Small intestine (tissue), 7 donors: ENCODE data around the gene FUT3. TPM values are rescaled to one million over a fixed set of nuclear protein-coding genes. Genes with fewer than 3 reads are reported as not detected.
"Not testable (repeated sequence)": the region's sequence is repeated elsewhere in the genome, so short reads cannot be mapped to it uniquely, and the experiment has no call there.

Experiments
- DNase-seq, 2 donors: peaks; one replicate each; pipeline versions ENCODE4 v3.0.0 to v3.0.0-alpha.2; 2013
- FAIRE-seq: peaks from 2 replicates; lab custom pipeline; 2012; peaks lifted over from hg19 to GRCh38; lab: Jason Lieb, UNC
- H3K27ac ChIP-seq, 3 donors: one replicate each; pipeline ENCODE4 v1.5.1; 2013; ENCODE audit warnings: low read length in 2 of 3, mild to moderate bottlenecking in 2 of 3, control low read depth in 1 of 3, inconsistent platforms in 1 of 3, low read depth in 1 of 3, moderate library complexity in 1 of 3
- H3K27me3 ChIP-seq, 3 donors: one replicate each; pipeline ENCODE4 v1.6.1; 2013; ENCODE audit warnings: low read length in 3 of 3, inconsistent platforms in 1 of 3; ENCODE audit not compliant: control insufficient read depth in 3 of 3, insufficient read depth in 3 of 3
- H3K36me3 ChIP-seq, 3 donors: one replicate each; pipeline ENCODE4 v1.6.1; 2013; ENCODE audit warnings: low read length in 3 of 3, inconsistent platforms in 1 of 3, low read depth in 1 of 3, mild to moderate bottlenecking in 1 of 3, moderate library complexity in 1 of 3; ENCODE audit not compliant: control insufficient read depth in 3 of 3, insufficient read depth in 2 of 3
- H3K4me1 ChIP-seq, 3 donors: one replicate each; pipeline ENCODE4 v1.6.1; 2013; ENCODE audit warnings: low read length in 2 of 3, inconsistent platforms in 1 of 3, low read depth in 1 of 3, mild to moderate bottlenecking in 1 of 3, moderate library complexity in 1 of 3; ENCODE audit not compliant: control insufficient read depth in 3 of 3, insufficient read depth in 2 of 3
- H3K4me3 ChIP-seq, 3 donors: one replicate each; pipeline ENCODE4 v1.5.1; 2013; ENCODE audit warnings: low read length in 3 of 3, control low read depth in 1 of 3, inconsistent platforms in 1 of 3, low read depth in 1 of 3, mild to moderate bottlenecking in 1 of 3, moderate library complexity in 1 of 3
- H3K9me3 ChIP-seq, 2 donors: one replicate each; pipeline ENCODE4 v1.6.1; 2013; ENCODE audit warnings: low read depth in 1 of 2, low read length in 1 of 2; ENCODE audit not compliant: control insufficient read depth in 2 of 2, insufficient read depth in 1 of 2
- WGBS, 3 donors: extraction: QIAGEN DNeasy Blood & Tissue Kit; methylation state at CpG; one replicate each; pipeline ENCODE4 v1.1.7; 2013; 5-methylcytosine and 5-hydroxymethylcytosine counted together
- polyA plus RNA-seq, 4 donors: library from polyadenylated mRNA; stranded (reverse) in 3 of 4; unstranded in 1 of 4; fragments of 200-250 nt in 3 of 4; fragments of 120-200 nt in 1 of 4; gene quantifications; one replicate each; pipeline versions ENCODE4 v1.2.1 to v1.2.3, GENCODE V29; 2013
- donor health status: healthy with polysubstance abuse.
- donor health status: control.
- donor health status: control.
- donor health status: Bipolar disorder and iron deficiency.
- donor health status: healthy.

The FUT3 gene
- polyA plus RNA-seq, 4 donors = 0.72 to 114 (median 48.6) TPM

GRCh38 chr19:5877882-5878281 lies 26.6 kb upstream of the FUT3 start:
- FAIRE-seq (no peak), DNase-seq (no peak)
- Histone ChIP-seq H3K9me3 (no peaks in the 10 kb centered on the region), H3K4me1 (peaks cover 0 to 23% (median 0%) of the 10 kb centered on the region in 3 donors), H3K27ac (no peak overlapping the region), H3K36me3 (no peaks in the 10 kb centered on the region), H3K4me3 (no peak overlapping the region), H3K27me3 (peaks cover 2 to 8% (median 5%) of the 10 kb centered on the region in 3 donors)
- WGBS, 3 donors = 77 to 84% (median 81%) methylated on average over 9 of the region's 9 CpGs

- Histone ChIP-seq H3K27me3 (peaks cover 2 to 8% (median 5%) of the 10 kb centered on the region in 3 donors), H3K36me3 (no peaks in the 10 kb centered on the region), H3K27ac (no peak overlapping the region), H3K9me3 (no peaks in the 10 kb centered on the region), H3K4me1 (peaks cover 0 to 23% (median 0%) of the 10 kb centered on the region in 3 donors), H3K4me3 (no peak overlapping the region)
- WGBS, 3 donors = 73 to 90% (median 87%) methylated on average over 8 of the region's 8 CpGs
- FAIRE-seq (no peak), DNase-seq (no peak)
These were observed 26.2 kb upstream of the FUT3 start for GRCh38 chr19:5877427-5877826.

- not testable (repeated sequence) for H3K4me3 ChIP-seq, DNase-seq, H3K4me1 ChIP-seq, H3K36me3 ChIP-seq, FAIRE-seq, H3K27ac ChIP-seq, H3K9me3 ChIP-seq, H3K27me3 ChIP-seq
- 79 to 86% (median 85%) methylated on average over 6 to 7 of the region's 7 CpGs for WGBS, 3 donors
These were observed 23.2 kb upstream of the FUT3 start for GRCh38 chr19:5874496-5874895.

GRCh38 chr19:5873617-5874199 lies 22.5 kb upstream of the FUT3 start:
- H3K27ac ChIP-seq = no peak overlapping the region
- WGBS, 3 donors = 85 to 92% (median 88%) methylated on average over 12 of the region's 12 CpGs
- no peaks in the 10 kb centered on the region for H3K27me3 ChIP-seq
- peaks cover 0 to 9% (median 0%) of the 10 kb centered on the region in 3 donors for H3K4me1 ChIP-seq
- H3K4me3 ChIP-seq = no peak overlapping the region
- no peak for DNase-seq
- no peaks in the 10 kb centered on the region for H3K9me3 ChIP-seq
- no peaks in the 10 kb centered on the region for H3K36me3 ChIP-seq
- FAIRE-seq = no peak

- FAIRE-seq = no peak
- no peaks in the 10 kb centered on the region for H3K27me3 ChIP-seq
- 72 to 86% (median 74%) methylated on average over 12 of the region's 12 CpGs for WGBS, 3 donors
- no peak overlapping the region for H3K4me3 ChIP-seq
- no peaks in the 10 kb centered on the region for H3K9me3 ChIP-seq
- peak overlapping the region in 1 of 3 donors; percentile 16 for H3K27ac ChIP-seq
- no peaks in the 10 kb centered on the region for H3K36me3 ChIP-seq
- no peak for DNase-seq
- H3K4me1 ChIP-seq = peaks cover 0 to 3% (median 0%) of the 10 kb centered on the region in 3 donors
These were observed 19.7 kb upstream of the FUT3 start for GRCh38 chr19:5870986-5871394.

GRCh38 chr19:5867201-5868136 lies 16.2 kb upstream of the FUT3 start:
- Histone ChIP-seq H3K27ac (no peak overlapping the region), H3K4me1 (no peaks in the 10 kb centered on the region), H3K9me3 (no peaks in the 10 kb centered on the region), H3K27me3 (no peaks in the 10 kb centered on the region), H3K4me3 (no peak overlapping the region), H3K36me3 (no peaks in the 10 kb centered on the region)
- WGBS, 3 donors = 85 to 88% (median 86%) methylated on average over 26 to 31 of the region's 31 CpGs
- FAIRE-seq = no peak
- no peak for DNase-seq

- no peaks in the 10 kb centered on the region for H3K9me3 ChIP-seq
- H3K4me1 ChIP-seq = peaks cover 0 to 4% (median 0%) of the 10 kb centered on the region in 3 donors
- no peaks in the 10 kb centered on the region for H3K36me3 ChIP-seq
- no peak overlapping the region for H3K4me3 ChIP-seq
- H3K27ac ChIP-seq = no peak overlapping the region
- 66 to 72% (median 67%) methylated on average over 11 of the region's 11 CpGs for WGBS, 3 donors
- no peak for FAIRE-seq
- no peaks in the 10 kb centered on the region for H3K27me3 ChIP-seq
- DNase-seq = no peak
These were observed 14.5 kb upstream of the FUT3 start for GRCh38 chr19:5865772-5866171.

- Histone ChIP-seq H3K4me1 (peaks cover 0 to 4% (median 0%) of the 10 kb centered on the region in 3 donors), H3K9me3 (no peaks in the 10 kb centered on the region), H3K36me3 (no peaks in the 10 kb centered on the region), H3K27me3 (no peaks in the 10 kb centered on the region), H3K27ac (no peak overlapping the region), H3K4me3 (no peak overlapping the region)
- no peak for DNase-seq
- FAIRE-seq = no peak
- 82 to 86% (median 83%) methylated on average over 14 of the region's 14 CpGs for WGBS, 3 donors
These were observed 13.7 kb upstream of the FUT3 start for GRCh38 chr19:5864725-5865486.
